Fibroblast of upper back skin (primary cell): ENCODE measurements around the gene RNF44.

Source experiments
- DNase-seq: peaks from one replicate; pipeline ENCODE4 v3.0.0-alpha.2; 2013

RNF44 gene

GRCh38 chr5:176534640-176535039 is 2.6 kb downstream of the RNF44 start:
- DNase-seq: no peak

GRCh38 chr5:176533894-176534611 is 3.1 kb downstream of the RNF44 start:
- DNase-seq: no peak

- DNase-seq: no peak
Observed at GRCh38 chr5:176533390-176533789, 3.8 kb downstream of the RNF44 start.

DNA sequence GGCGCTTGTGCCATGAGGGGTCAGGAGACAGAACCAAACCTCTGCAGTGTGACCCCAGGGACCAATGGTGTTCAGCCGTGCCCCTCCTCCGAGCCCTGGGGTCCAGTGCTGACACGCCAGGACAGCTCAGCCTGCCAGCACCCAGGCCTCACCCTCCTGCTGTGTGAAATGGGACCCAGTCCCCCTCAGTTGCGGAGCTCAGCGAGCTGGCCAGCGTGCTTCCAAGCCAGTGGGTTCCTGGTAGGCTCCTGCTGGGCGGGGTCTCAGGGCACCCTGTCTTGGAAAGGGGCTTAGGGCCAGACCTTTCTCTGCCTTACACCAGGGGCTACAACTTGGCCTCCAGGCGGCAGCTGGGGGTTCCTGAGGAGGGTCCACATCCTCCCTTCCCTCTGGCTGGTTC is 4.4 kb downstream of the RNF44 start:
- DNase-seq: no peak

- no peak for DNase-seq
Observed at GRCh38 chr5:176531902-176532493, 5.2 kb downstream of the RNF44 start.

GRCh38 chr5:176530983-176531901 is 6.0 kb downstream of the RNF44 start:
- DNase-seq: no peak

- DNase-seq: no peak
Observed at GRCh38 chr5:176530393-176530982, 6.7 kb downstream of the RNF44 start.

DNA sequence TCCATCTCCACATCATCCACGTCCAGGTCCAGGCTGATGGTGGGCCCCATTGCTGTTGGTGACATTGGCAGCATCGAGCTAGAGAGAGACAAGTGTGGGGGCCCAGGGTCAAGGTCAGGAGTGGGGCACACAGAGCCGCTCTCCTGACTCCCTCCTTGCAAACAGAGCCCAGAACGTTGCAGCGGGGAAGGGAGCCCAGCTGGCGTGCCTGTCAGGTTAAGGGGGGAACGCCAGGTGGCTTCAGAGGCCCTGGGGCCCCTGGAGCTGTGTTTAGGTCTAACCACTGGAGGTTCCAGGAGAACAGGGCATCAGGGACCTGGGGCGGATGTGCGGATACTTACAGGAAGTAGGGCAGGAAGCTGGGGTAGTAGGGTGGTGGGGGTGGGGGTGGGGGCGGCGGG is 7.5 kb downstream of the RNF44 start:
- DNase-seq: no peak

GRCh38 chr5:176529116-176529740 is 8.0 kb downstream of the RNF44 start:
- no peak for DNase-seq

GRCh38 chr5:176528761-176529115 is 8.5 kb downstream of the RNF44 start:
- no peak for DNase-seq

DNA sequence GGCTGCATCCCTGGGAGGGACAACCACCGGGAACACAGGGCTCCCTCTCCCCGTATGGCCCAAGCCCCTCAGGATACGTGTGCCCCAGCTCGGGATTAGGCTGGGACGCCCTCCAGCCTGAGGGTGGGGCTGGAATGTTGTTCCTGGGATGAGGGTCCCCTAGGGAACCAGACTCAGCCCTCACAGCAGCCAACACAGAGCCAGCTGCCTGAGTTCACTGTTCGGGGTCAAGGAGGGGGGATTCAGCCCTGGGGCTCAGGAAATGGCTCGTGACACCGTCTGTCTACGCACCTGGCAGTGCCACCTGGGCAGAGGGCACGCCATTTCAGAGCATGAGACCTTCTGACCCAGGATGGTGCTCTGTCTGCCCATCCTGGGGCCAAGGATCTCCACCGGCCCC is 8.9 kb downstream of the RNF44 start:
- no peak for DNase-seq

GRCh38 chr5:176527246-176528222 is 9.7 kb downstream of the RNF44 start:
- DNase-seq: no peak

DNA sequence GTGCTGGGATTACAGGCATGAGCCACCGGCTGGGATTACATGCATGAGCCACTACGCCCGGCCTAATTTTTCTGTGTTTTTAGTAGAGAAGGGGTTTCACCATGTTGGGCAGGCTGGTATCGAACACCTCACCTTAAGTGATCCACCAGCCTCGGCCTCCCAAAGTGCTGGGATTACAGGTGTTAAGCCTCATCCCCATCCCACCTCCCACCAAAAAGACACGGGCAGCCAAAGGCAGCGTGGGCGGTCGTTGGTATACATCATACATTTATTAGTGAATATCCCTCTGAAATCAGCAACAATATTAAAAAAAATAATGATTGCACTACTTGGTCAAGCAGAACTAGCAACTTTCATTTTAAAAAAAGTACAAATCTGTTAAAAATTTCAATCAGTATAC is 10.7 kb downstream of the RNF44 start:
- no peak for DNase-seq

DNA sequence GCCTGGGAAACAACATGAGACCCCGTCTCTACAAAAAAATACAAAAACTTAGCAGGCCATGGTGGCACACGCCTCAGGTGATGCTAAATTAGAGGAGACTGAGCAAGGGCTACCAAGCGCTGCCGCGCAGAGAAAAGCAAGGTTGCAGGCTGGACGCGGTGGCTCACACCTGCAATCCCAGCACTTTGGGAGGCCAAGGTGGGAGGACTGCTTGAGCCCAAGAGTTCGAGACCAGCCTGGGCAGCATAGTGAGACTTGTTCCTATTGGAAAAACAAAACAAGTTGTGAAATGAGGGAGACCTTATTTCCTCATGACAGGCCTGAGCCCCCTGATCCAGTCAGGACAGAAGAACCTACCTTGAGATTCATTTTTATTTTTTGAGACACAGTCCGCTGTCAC is 11.5 kb downstream of the RNF44 start:
- DNase-seq: no peak

DNA sequence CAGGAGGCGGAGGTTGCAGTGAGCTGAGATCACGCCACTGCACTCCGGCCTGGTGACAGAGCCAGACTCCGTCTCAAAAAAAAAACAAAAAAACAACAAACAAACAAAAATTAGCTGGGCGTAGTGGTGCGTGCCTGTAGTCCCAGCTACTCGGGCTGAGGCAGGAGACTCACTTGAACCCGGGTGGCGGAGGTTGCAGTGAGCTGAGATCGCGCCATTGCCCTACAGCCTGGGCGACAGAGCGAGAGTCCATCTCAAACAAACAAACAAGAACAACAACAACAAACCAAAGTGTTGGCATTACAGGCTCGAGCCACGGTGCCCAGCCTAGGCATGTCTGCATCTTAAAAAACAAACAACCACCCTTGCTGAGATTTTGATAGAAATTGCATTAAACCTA is 12.2 kb downstream of the RNF44 start:
- DNase-seq: no peak

GRCh38 chr5:176524138-176524537 is 13.1 kb downstream of the RNF44 start:
- DNase-seq: no peak

GRCh38 chr5:176521699-176522263 is 15.4 kb downstream of the RNF44 start:
- DNase-seq: no peak

DNA sequence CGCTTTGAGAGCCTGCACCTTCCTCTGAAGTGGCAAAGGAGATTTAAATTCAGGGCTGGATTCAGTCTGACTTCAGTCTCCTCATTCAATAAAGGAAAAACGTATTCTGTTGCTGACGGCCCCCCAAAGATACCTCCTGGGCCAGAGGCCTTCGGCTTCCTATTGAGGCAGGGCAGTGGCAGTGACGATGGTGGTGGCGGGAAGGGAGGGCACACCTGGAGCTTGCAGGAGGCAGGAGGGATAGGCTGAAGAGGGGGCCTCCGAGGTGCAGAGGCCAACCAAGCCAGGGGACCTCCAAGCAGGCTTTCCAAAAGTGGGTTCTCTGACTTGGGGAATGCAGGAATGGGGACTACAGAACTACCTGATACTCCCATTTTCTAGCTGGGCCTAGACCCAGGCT is 15.9 kb downstream of the RNF44 start:
- DNase-seq: no peak

DNA sequence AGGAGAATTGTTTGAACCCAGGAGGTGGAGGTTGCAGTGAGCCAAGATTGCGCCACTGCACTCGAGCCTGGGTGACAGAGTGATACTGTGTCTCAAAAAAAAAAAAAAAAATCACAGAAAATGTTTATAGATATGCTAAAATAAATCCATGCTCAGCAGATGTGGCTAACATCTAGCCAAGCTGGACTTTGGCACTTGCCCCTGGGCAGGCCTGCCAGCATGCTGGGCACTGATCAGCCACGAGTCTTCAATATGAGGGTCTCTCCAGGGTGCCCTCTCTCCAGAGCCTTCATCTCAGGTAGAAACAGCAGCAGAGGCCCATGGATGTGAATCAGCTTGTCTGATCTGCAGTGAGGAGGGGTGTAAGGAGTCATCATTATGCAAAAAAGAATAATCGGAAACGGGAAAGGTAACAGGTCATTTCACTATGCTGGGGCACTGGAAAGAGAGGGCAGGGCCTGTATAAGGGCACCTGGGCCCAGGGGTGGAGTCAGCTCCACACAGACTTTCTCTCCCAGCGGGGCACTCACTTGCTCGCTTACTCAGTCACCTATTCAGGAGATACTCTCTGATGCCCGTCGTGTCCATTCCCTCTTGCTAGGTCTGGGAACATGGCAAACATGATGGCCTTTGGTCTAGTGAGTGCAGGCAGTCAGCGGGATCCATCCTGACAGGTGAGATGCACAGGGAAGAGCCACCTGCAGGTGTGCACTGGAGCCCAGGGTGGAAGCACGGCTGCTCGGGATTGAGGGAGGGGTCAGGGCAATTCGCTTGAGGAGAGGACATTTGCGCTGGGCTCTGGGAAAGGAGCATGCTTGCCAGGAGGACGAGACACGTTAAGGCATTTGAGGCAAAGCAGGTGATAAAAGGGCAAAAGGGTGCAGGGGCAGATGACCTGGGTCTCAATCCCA is 17.1 kb downstream of the RNF44 start:
- no peak for DNase-seq

- no peak for DNase-seq
Observed at GRCh38 chr5:176517053-176517661, 20.0 kb downstream of the RNF44 start.
